HepG2 (cell line): ENCODE measurements around the gene SLC22A31. TPM values are rescaled to one million over a fixed set of nuclear protein-coding genes. Genes with fewer than 3 reads are reported as not detected.

Source experiments
- AGO2 ChIP-seq: fragments of 200-400 bp; formaldehyde crosslinking; optimal IDR thresholded peaks from 2 replicates; pipeline ENCODE3; 2017; ENCODE audit warnings: mild to moderate bottlenecking, low read depth, low read length, moderate library complexity
- HIVEP1 ChIP-seq: sonication (generic); formaldehyde crosslinking; IDR thresholded peaks from 2 replicates; pipeline ENCODE4 v1.4.0; 2020; ENCODE audit warnings: mild to moderate bottlenecking, missing genetic modification reagents
- MXI1 ChIP-seq: IDR thresholded peaks from 3 replicates; pipeline ENCODE4 v1.6.1; 2012; ENCODE audit warnings: low read depth, low read length, inconsistent platforms, borderline replicate concordance
- NAIF1 ChIP-seq: sonication (generic); formaldehyde crosslinking; IDR thresholded peaks from 2 replicates; pipeline ENCODE4 v1.5.0; 2020; ENCODE audit warnings: mild to moderate bottlenecking, missing genetic modification reagents, borderline replicate concordance
- NPAS2 ChIP-seq: sonication (generic); formaldehyde crosslinking; IDR thresholded peaks from 2 replicates; pipeline ENCODE4 v1.8.0; 2022; ENCODE audit warnings: mild to moderate bottlenecking, missing genetic modification reagents, borderline replicate concordance
- POGZ ChIP-seq: sonication (generic); formaldehyde crosslinking; IDR thresholded peaks from 2 replicates; pipeline ENCODE4 v1.4.0; 2020; ENCODE audit warnings: mild to moderate bottlenecking, missing genetic modification reagents
- POLR2A ChIP-seq, 2 experiments: IDR thresholded peaks; 2 replicates each; pipeline ENCODE4 v1.6.1; 2011; ENCODE audit warnings: low read depth in 2 of 2, low read length in 2 of 2, mild to moderate bottlenecking in 1 of 2, moderate library complexity in 1 of 2; ENCODE audit not compliant: insufficient read depth in 1 of 2
- ZBTB42 ChIP-seq: sonication (generic); formaldehyde crosslinking; IDR thresholded peaks from 2 replicates; pipeline ENCODE4 v1.5.0; 2020; ENCODE audit warnings: mild to moderate bottlenecking, missing genetic modification reagents
- ZFP41 ChIP-seq: sonication (generic); formaldehyde crosslinking; IDR thresholded peaks from 2 replicates; pipeline ENCODE4 v1.4.0; 2020; ENCODE audit warnings: mild to moderate bottlenecking, missing genetic modification reagents, borderline replicate concordance
- ZIK1 ChIP-seq: sonication (generic); formaldehyde crosslinking; IDR thresholded peaks from 2 replicates; pipeline ENCODE4 v1.5.0; 2020; ENCODE audit warnings: mild to moderate bottlenecking, low read depth, missing genetic modification reagents, borderline replicate concordance
- ZMYM3 ChIP-seq: sonication (generic); formaldehyde crosslinking; IDR thresholded peaks from 2 replicates; pipeline ENCODE4 v1.5.1; 2020; ENCODE audit warnings: mild to moderate bottlenecking, missing genetic modification reagents
- ZNF143 ChIP-seq: sonication (generic); formaldehyde crosslinking; IDR thresholded peaks from 2 replicates; pipeline ENCODE4 v1.4.0; 2020; ENCODE audit warnings: missing genetic modification reagents
- ZNF333 ChIP-seq: sonication (generic); formaldehyde crosslinking; IDR thresholded peaks from 2 replicates; pipeline ENCODE4 v1.4.0; 2020; ENCODE audit warnings: mild to moderate bottlenecking, missing genetic modification reagents, borderline replicate concordance
- ZNF382 ChIP-seq: sonication (generic); formaldehyde crosslinking; IDR thresholded peaks from 2 replicates; pipeline ENCODE4 v1.5.0; 2020; ENCODE audit warnings: missing genetic modification reagents, mild to moderate bottlenecking, borderline replicate concordance
- ZNF577 ChIP-seq: sonication (generic); formaldehyde crosslinking; IDR thresholded peaks from 2 replicates; pipeline ENCODE4 v1.4.0; 2020; ENCODE audit warnings: mild to moderate bottlenecking, low read depth, missing genetic modification reagents, borderline replicate concordance
- polyA plus RNA-seq, 8 experiments: library from polyadenylated mRNA; depleted of rRNA in 3 of 8; stranded (reverse) in 7 of 8; unstranded in 1 of 8; fragments of >200 nt; fragmentation: Illumina TruSeq in 4 of 8; extraction: Trizol in 4 of 8; gene quantifications; 2 replicates each; pipeline versions ENCODE4 v1.2.1 to v1.2.3, GENCODE V29; 2011 to 2016; ENCODE audit warnings: low read depth in 4 of 8, missing spikeins in 1 of 8, mixed read lengths in 1 of 8; ENCODE audit not compliant: insufficient read depth in 1 of 8
- total RNA-seq, 5 experiments: library from RNA; depleted of rRNA; stranded (reverse); fragments of >200 nt; fragmentation: Illumina TruSeq; extraction: Trizol; gene quantifications; 2 replicates each; pipeline ENCODE4 v1.2.3, GENCODE V29; 2016; ENCODE audit warnings: low read depth in 1 of 5
- TF ChIP-seq, protein P1 (sequence below): sonication (generic); formaldehyde crosslinking; IDR thresholded peaks from 2 replicates; pipeline ENCODE4 v1.4.0; 2020; ENCODE audit warnings: missing genetic modification reagents
- TF ChIP-seq, protein P2 (sequence below): sonication (generic); formaldehyde crosslinking; IDR thresholded peaks from 2 replicates; pipeline ENCODE4 v1.9.0; 2021; ENCODE audit warnings: missing genetic modification reagents, borderline replicate concordance
- TF ChIP-seq, protein P3 (sequence below): sonication (generic); formaldehyde crosslinking; IDR thresholded peaks from 2 replicates; pipeline ENCODE4 v1.5.0; 2020; ENCODE audit warnings: missing genetic modification reagents
- TF ChIP-seq, protein P4 (sequence below): sonication (generic); formaldehyde crosslinking; IDR thresholded peaks from 2 replicates; pipeline ENCODE4 v1.9.0; 2021; ENCODE audit warnings: missing genetic modification reagents, borderline replicate concordance

Gene SLC22A31
- total and polyA plus RNA-seq, 2 of the 13 experiments (the other 11 are each of a cell fraction or from before 2014, with no cell fraction given) = 67.3 to 83.3 TPM

DNA sequence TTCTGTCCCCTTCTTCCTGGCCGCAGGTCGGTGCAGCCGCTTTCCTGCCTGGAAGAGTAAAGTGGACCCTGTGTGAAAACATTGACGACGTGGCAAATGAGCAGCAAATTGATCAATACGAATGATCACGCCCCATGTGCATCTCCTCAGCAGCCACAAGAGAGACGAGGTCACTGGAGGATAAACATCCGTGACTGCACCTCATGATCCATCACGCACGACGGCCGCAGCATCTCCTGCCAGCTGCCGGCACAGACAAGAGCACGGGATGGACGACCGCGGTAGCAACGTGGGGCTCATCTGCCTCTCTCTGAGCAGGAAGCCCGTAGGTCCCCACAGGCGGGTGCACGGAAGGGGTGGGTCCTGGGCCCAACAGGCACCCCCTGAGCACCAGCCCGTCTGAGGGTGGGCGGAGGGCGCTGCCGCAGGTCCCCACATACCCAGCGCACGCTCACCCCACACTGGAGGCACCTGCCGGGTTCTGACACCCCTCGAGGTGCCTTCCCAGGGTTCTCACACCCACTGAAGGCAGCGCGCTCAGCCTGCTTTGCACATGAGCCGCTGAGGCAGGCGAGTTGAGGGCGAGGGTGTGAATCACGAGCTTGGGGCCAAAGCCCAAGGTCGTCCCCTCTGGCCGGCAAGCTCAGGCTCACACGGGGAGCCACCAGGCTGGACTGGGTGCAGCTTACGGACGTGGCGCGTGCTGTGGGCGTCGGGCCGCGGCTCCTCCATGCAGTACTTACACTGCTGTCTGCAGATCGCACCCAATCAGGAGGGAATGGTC, 41.1 kb downstream of the SLC22A31 start (continued):
- TF ChIP-seq, protein P1, sequence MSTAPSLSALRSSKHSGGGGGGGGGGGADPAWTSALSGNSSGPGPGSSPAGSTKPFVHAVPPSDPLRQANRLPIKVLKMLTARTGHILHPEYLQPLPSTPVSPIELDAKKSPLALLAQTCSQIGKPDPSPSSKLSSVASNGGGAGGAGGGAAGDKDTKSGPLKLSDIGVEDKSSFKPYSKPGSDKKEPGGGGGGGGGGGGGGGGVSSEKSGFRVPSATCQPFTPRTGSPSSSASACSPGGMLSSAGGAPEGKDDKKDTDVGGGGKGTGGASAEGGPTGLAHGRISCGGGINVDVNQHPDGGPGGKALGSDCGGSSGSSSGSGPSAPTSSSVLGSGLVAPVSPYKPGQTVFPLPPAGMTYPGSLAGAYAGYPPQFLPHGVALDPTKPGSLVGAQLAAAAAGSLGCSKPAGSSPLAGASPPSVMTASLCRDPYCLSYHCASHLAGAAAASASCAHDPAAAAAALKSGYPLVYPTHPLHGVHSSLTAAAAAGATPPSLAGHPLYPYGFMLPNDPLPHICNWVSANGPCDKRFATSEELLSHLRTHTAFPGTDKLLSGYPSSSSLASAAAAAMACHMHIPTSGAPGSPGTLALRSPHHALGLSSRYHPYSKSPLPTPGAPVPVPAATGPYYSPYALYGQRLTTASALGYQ (CRISPR knock-in tag) = no peak
- TF ChIP-seq ZNF143 (CRISPR knock-in tag) (peak; percentile 66), ZNF333 (CRISPR knock-in tag) (no peak; the same call in 1 of the 2 replicates), HIVEP1 (CRISPR knock-in tag) (no peak; the same call in 1 of the 2 replicates), ZFP41 (CRISPR knock-in tag) (peak; percentile 40; the same call in 1 of the 2 replicates), NAIF1 (CRISPR knock-in tag) (no peak), POLR2A (IDR thresholded peaks at IDR 0.05; ENCODE audit: insufficient read depth in 1 of 2, low read depth in 2 of 2, low read length in 2 of 2) (no peak), AGO2 (no peak), MXI1 (peak; percentile 42; the same call in 1 of the 3 replicates), ZIK1 (CRISPR knock-in tag) (peak; percentile 36; the same call in 1 of the 2 replicates), ZBTB42 (peak; percentile 83; the same call in 1 of the 2 replicates), ZNF382 (CRISPR knock-in tag) (no peak), NPAS2 (CRISPR knock-in tag) (no peak), ZNF577 (no peak), POGZ (CRISPR knock-in tag) (no peak), ZMYM3 (CRISPR knock-in tag) (peak; percentile 54; the same call in 1 of the 2 replicates)
- TF ChIP-seq, protein P2, sequence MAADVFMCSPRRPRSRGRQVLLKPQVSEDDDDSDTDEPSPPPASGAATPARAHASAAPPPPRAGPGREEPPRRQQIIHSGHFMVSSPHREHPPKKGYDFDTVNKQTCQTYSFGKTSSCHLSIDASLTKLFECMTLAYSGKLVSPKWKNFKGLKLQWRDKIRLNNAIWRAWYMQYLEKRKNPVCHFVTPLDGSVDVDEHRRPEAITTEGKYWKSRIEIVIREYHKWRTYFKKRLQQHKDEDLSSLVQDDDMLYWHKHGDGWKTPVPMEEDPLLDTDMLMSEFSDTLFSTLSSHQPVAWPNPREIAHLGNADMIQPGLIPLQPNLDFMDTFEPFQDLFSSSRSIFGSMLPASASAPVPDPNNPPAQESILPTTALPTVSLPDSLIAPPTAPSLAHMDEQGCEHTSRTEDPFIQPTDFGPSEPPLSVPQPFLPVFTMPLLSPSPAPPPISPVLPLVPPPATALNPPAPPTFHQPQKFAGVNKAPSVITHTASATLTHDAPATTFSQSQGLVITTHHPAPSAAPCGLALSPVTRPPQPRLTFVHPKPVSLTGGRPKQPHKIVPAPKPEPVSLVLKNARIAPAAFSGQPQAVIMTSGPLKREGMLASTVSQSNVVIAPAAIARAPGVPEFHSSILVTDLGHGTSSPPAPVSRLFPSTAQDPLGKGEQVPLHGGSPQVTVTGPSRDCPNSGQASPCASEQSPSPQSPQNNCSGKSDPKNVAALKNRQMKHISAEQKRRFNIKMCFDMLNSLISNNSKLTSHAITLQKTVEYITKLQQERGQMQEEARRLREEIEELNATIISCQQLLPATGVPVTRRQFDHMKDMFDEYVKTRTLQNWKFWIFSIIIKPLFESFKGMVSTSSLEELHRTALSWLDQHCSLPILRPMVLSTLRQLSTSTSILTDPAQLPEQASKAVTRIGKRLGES (CRISPR knock-in tag) = no peak
- TF ChIP-seq, protein P3, sequence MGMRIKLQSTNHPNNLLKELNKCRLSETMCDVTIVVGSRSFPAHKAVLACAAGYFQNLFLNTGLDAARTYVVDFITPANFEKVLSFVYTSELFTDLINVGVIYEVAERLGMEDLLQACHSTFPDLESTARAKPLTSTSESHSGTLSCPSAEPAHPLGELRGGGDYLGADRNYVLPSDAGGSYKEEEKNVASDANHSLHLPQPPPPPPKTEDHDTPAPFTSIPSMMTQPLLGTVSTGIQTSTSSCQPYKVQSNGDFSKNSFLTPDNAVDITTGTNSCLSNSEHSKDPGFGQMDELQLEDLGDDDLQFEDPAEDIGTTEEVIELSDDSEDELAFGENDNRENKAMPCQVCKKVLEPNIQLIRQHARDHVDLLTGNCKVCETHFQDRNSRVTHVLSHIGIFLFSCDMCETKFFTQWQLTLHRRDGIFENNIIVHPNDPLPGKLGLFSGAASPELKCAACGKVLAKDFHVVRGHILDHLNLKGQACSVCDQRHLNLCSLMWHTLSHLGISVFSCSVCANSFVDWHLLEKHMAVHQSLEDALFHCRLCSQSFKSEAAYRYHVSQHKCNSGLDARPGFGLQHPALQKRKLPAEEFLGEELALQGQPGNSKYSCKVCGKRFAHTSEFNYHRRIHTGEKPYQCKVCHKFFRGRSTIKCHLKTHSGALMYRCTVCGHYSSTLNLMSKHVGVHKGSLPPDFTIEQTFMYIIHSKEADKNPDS (CRISPR knock-in tag) = peak; percentile 89; the same call in 1 of the 2 replicates
- TF ChIP-seq, protein P4, sequence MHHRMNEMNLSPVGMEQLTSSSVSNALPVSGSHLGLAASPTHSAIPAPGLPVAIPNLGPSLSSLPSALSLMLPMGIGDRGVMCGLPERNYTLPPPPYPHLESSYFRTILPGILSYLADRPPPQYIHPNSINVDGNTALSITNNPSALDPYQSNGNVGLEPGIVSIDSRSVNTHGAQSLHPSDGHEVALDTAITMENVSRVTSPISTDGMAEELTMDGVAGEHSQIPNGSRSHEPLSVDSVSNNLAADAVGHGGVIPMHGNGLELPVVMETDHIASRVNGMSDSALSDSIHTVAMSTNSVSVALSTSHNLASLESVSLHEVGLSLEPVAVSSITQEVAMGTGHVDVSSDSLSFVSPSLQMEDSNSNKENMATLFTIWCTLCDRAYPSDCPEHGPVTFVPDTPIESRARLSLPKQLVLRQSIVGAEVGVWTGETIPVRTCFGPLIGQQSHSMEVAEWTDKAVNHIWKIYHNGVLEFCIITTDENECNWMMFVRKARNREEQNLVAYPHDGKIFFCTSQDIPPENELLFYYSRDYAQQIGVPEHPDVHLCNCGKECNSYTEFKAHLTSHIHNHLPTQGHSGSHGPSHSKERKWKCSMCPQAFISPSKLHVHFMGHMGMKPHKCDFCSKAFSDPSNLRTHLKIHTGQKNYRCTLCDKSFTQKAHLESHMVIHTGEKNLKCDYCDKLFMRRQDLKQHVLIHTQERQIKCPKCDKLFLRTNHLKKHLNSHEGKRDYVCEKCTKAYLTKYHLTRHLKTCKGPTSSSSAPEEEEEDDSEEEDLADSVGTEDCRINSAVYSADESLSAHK (CRISPR knock-in tag) = no peak; the same call in 1 of the 2 replicates
